ENCODE measurements around the gene COX4I1.
"Not testable (repeated sequence)": the region's sequence is repeated elsewhere in the genome, so short reads cannot be mapped to it uniquely, and the experiment has no call there.

The COX4I1 gene

DNA sequence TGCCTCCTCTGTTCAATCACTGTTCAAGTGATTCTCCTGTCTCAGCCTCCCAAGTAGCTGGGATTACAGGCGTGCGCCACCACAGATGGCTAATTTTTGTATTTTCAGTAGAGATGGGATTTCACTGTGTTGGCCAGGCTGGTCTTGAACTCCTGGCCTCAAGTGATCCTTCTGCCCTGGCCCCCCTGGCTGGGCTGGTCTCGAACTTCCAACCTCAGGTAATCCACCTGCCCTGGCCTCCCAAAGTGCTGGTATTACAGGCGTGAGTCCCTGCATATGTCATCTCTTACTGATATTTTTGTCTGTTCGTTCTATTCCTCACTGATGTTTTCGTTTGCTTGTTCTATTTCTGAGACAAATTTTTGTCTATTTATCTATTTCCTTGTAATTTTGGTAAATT, 17.7 kb downstream of the COX4I1 start:
- H3K36me3 ChIP-seq (ENCODE audit: insufficient read depth, low read length); H3K9me3 ChIP-seq (replicated peaks; ENCODE audit: low read length); H3K4me2 ChIP-seq (ENCODE audit: low read length); H3K9ac ChIP-seq (ENCODE audit: low read depth, low read length); H3K4me3 ChIP-seq (ENCODE audit: low read length); H3K4me1 ChIP-seq (ENCODE audit: control insufficient read depth, insufficient read depth, low read length): not testable (repeated sequence)
- peaks cover 48% of the 10 kb centered on the region for H3K27me3 ChIP-seq (ENCODE audit: control insufficient read depth, insufficient read depth, low read length)

DNA sequence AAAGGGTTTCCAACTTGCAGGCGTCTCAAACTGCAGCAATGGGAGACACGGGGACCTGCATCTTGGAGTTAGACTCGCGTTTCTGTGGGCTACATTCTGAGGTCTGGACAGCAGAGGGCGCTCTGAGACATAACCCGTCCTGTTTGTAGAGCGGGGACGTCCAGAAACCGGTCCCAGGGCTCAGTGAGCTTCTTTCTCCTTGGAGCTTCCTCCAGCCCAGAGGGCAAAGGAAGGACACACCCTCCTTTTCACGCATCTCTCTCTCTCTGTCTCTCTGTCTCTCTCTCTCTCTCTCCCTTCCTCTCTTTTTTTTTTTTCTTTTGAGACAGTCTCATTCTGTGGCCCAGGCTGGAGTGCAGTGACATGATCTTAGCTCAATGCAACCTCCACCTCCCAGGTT, 19.8 kb downstream of the COX4I1 start:
- H3K9me3 ChIP-seq (replicated peaks; ENCODE audit: low read length): no peaks in the 10 kb centered on the region
- H3K4me1 ChIP-seq (ENCODE audit: control insufficient read depth, insufficient read depth, low read length): no peaks in the 10 kb centered on the region
- no peaks in the 10 kb centered on the region for H3K36me3 ChIP-seq (ENCODE audit: insufficient read depth, low read length)
- H3K27me3 ChIP-seq (ENCODE audit: control insufficient read depth, insufficient read depth, low read length): peaks cover 27% of the 10 kb centered on the region
- no peak overlapping the region for H3K9ac ChIP-seq (ENCODE audit: low read depth, low read length)
- no peak overlapping the region for H3K4me3 ChIP-seq (ENCODE audit: low read length)
- H3K4me2 ChIP-seq (ENCODE audit: low read length): no peak overlapping the region

- Histone ChIP-seq H3K4me2 (ENCODE audit: low read length) (no peak overlapping the region), H3K27me3 (ENCODE audit: control insufficient read depth, insufficient read depth, low read length) (peaks cover 26% of the 10 kb centered on the region), H3K9ac (ENCODE audit: low read depth, low read length) (no peak overlapping the region), H3K9me3 (replicated peaks; ENCODE audit: low read length) (no peaks in the 10 kb centered on the region), H3K4me1 (ENCODE audit: control insufficient read depth, insufficient read depth, low read length) (no peaks in the 10 kb centered on the region), H3K36me3 (ENCODE audit: insufficient read depth, low read length) (no peaks in the 10 kb centered on the region), H3K4me3 (ENCODE audit: low read length) (no peak overlapping the region)
Observed at GRCh38 chr16:85819771-85820170, 20.3 kb downstream of the COX4I1 start.

GRCh38 chr16:85820604-85821372, 21.3 kb downstream of the COX4I1 start:
- Histone ChIP-seq H3K9me3 (replicated peaks; ENCODE audit: low read length) (no peaks in the 10 kb centered on the region), H3K4me1 (ENCODE audit: control insufficient read depth, insufficient read depth, low read length) (no peaks in the 10 kb centered on the region), H3K36me3 (ENCODE audit: insufficient read depth, low read length) (no peaks in the 10 kb centered on the region), H3K27me3 (ENCODE audit: control insufficient read depth, insufficient read depth, low read length) (peaks cover 21% of the 10 kb centered on the region), H3K9ac (ENCODE audit: low read depth, low read length) (no peak overlapping the region), H3K4me3 (ENCODE audit: low read length) (no peak overlapping the region), H3K4me2 (ENCODE audit: low read length) (no peak overlapping the region)

DNA sequence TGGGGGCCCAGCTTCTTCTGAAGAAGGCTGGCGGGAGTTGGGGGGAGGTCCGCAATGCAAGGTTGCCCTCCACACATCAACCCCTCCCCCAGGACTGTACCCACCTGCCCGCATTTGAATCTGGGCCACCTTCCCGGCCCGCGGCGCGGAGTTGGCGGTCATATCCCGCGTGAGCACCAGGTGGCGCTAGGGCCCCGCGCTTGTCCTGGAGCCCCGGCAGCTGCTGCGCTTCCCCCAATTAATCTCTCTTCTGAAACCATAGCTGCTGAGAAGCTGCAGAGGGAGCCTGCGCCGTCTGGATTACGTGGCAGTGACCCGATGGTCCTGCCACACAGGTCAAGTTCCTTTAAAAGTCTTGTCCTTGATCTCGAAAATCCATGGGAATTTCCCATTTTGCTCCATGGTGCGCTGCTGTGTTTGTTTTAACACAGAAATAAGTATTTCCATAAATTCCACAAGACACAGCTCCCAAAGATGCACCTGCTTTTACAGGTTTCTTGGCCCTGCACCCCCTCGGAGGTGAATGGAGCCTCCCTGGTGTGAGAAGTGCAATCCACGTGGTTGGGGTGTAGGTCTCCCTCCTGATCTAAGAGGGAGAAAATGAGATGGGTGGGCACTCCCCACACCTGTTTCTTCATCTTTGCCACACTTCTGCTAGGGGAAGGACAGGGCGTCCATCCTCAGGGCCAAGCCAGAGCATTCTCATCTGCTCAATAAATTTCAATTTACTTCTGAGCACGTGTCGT, 22.1 kb downstream of the COX4I1 start:
- Histone ChIP-seq H3K27me3 (ENCODE audit: control insufficient read depth, insufficient read depth, low read length) (peaks cover 24% of the 10 kb centered on the region), H3K9me3 (replicated peaks; ENCODE audit: low read length) (no peaks in the 10 kb centered on the region)

DNA sequence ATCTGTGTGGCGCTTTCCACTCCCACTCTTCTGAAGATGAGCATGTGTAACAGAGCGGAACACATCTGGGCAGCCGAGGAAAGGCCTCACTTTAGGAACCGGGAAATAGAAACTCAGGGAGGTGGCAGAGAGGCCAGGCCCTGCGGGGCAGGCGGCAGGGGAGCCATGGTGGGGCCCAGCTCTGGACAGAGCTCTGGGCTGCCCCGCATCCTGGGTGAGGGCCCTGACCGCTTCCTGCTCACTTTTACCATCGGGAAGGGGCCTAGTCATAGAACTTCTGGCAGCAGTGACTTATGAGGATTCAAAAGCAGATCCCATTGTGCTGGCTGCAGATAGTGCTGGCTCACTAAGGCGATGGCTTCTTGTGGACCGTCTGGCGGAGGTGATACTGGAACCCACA, 22.6 kb downstream of the COX4I1 start:
- H3K4me3 ChIP-seq (ENCODE audit: low read length): no peak overlapping the region

More for the DNA sequence above, 22.1 kb downstream of the COX4I1 start:
- no peak overlapping the region for H3K4me3 ChIP-seq (ENCODE audit: low read length)
- no peaks in the 10 kb centered on the region for H3K36me3 ChIP-seq (ENCODE audit: insufficient read depth, low read length)
- H3K4me1 ChIP-seq (ENCODE audit: control insufficient read depth, insufficient read depth, low read length): no peaks in the 10 kb centered on the region
- H3K4me2 ChIP-seq (ENCODE audit: low read length): no peak overlapping the region
- H3K9ac ChIP-seq (ENCODE audit: low read depth, low read length): no peak overlapping the region

DNA sequence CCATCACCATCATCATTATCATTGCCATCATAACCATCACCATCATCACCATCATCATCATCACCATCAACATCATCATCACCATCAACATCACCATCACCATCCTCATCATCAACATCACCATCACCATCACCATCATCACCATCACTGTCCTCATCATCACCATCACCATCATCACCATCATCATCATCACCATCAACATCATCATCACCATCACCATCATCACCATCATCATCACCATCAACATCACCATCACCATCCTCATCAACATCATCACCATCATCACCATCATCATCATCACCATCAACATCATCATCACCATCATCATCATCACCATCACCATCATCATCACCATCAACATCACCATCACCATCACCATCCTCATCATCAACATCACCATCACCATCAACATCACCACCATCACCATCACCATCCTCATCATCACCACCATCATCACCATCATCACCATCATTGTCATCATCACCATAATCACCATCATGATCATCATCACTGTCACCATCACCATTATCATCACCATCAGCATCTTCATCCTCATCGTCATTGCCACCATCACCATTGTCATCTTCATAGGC, 23.9 kb downstream of the COX4I1 start:
- Histone ChIP-seq H3K4me3 (ENCODE audit: low read length) (no peak overlapping the region), H3K27me3 (ENCODE audit: control insufficient read depth, insufficient read depth, low read length) (peaks cover 30% of the 10 kb centered on the region), H3K4me1 (ENCODE audit: control insufficient read depth, insufficient read depth, low read length) (no peaks in the 10 kb centered on the region)

More for the DNA sequence above, 22.6 kb downstream of the COX4I1 start:
- no peak overlapping the region for H3K9ac ChIP-seq (ENCODE audit: low read depth, low read length)
- no peak overlapping the region for H3K4me2 ChIP-seq (ENCODE audit: low read length)
- H3K4me1 ChIP-seq (ENCODE audit: control insufficient read depth, insufficient read depth, low read length): no peaks in the 10 kb centered on the region
- H3K27me3 ChIP-seq (ENCODE audit: control insufficient read depth, insufficient read depth, low read length): peaks cover 29% of the 10 kb centered on the region
- no peaks in the 10 kb centered on the region for H3K9me3 ChIP-seq (replicated peaks; ENCODE audit: low read length)
- H3K36me3 ChIP-seq (ENCODE audit: insufficient read depth, low read length): no peaks in the 10 kb centered on the region

DNA sequence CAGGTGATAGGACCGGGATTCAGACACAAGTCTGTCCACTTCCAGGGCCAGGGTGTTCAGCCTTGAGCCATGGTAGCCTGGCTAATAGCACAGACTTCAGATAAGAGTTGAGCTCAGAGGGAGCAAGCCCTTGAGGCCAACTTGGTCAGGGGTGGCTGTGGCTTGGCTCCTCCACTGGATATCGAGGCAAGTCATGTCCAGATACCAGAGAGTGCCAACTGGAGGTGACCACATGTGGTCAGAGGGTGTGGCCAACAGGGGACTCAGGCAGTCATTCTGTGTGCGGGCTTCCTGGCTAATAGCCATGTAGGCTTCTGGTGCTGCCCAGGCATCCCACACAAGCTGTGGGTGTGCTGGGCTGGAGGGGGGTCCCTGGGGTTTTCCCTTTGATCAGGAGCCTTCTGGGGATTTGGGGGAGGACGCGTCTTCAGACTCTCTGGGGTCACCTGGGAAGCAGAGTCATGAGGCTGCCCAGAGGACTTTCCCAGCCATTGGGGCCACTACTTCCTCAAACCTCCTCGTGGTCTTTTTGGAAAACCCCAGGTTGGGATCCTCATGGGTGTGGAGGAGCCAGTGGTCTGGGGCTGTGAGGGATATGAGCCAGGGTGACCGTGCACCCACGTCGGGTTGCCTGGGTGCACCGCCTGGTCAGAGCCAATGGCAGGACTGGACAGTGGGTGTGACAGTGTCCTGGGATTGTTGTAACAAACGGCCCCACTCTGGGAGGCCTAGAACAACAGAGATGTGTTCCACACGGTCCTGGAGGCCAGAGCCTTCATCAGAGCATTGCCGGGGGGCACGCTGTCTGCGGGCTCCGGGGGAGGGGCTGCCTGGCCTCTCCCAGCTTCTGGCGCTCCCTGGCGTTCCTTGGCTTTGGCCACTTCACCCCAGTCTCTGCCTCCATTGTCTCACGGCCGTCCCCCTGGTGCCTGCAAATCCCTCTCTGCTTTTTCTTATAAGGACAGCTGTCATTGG, 25.0 kb downstream of the COX4I1 start:
- Histone ChIP-seq H3K36me3 (ENCODE audit: insufficient read depth, low read length) (no peaks in the 10 kb centered on the region), H3K4me1 (ENCODE audit: control insufficient read depth, insufficient read depth, low read length) (no peaks in the 10 kb centered on the region), H3K4me2 (ENCODE audit: low read length) (no peak overlapping the region), H3K27me3 (ENCODE audit: control insufficient read depth, insufficient read depth, low read length) (peaks cover 27% of the 10 kb centered on the region), H3K9me3 (replicated peaks; ENCODE audit: low read length) (no peaks in the 10 kb centered on the region), H3K9ac (ENCODE audit: low read depth, low read length) (no peak overlapping the region), H3K4me3 (ENCODE audit: low read length) (no peak overlapping the region)

More for the DNA sequence above, 23.9 kb downstream of the COX4I1 start:
- Histone ChIP-seq H3K9me3 (replicated peaks; ENCODE audit: low read length) (no peaks in the 10 kb centered on the region), H3K36me3 (ENCODE audit: insufficient read depth, low read length) (no peaks in the 10 kb centered on the region), H3K9ac (ENCODE audit: low read depth, low read length) (no peak overlapping the region), H3K4me2 (ENCODE audit: low read length) (no peak overlapping the region)

DNA sequence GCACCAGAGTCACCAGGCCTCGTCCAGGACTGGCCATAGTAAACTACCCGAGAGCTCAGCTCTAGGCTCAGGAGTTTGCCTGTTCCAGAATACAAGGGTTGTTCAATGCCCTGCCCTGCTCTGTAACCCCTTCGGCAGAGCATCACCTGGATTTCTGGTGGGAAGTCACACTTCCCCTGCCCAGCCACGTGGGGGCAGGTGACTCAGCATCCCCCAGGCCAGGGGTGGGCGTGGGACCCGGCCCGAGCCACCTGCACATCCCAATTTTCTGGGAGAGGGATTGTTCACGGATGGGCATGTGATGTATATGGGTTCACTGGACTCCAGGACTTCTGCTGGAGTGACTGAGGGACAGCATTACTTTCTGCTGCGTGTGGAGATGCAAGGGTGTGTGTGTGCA, 25.8 kb downstream of the COX4I1 start:
- H3K4me3 ChIP-seq (ENCODE audit: low read length): no peak overlapping the region
- no peak overlapping the region for H3K4me2 ChIP-seq (ENCODE audit: low read length)
- H3K9me3 ChIP-seq (replicated peaks; ENCODE audit: low read length): no peaks in the 10 kb centered on the region
- peaks cover 18% of the 10 kb centered on the region for H3K27me3 ChIP-seq (ENCODE audit: control insufficient read depth, insufficient read depth, low read length)
- H3K4me1 ChIP-seq (ENCODE audit: control insufficient read depth, insufficient read depth, low read length): no peaks in the 10 kb centered on the region
- H3K36me3 ChIP-seq (ENCODE audit: insufficient read depth, low read length): no peaks in the 10 kb centered on the region
- no peak overlapping the region for H3K9ac ChIP-seq (ENCODE audit: low read depth, low read length)

- no peaks in the 10 kb centered on the region for H3K36me3 ChIP-seq (ENCODE audit: insufficient read depth, low read length)
- H3K9ac ChIP-seq (ENCODE audit: low read depth, low read length): no peak overlapping the region
- no peak overlapping the region for H3K4me2 ChIP-seq (ENCODE audit: low read length)
- H3K4me3 ChIP-seq (ENCODE audit: low read length): no peak overlapping the region
- peaks cover 15% of the 10 kb centered on the region for H3K27me3 ChIP-seq (ENCODE audit: control insufficient read depth, insufficient read depth, low read length)
- H3K4me1 ChIP-seq (ENCODE audit: control insufficient read depth, insufficient read depth, low read length): no peaks in the 10 kb centered on the region
- no peaks in the 10 kb centered on the region for H3K9me3 ChIP-seq (replicated peaks; ENCODE audit: low read length)
Observed at GRCh38 chr16:85826686-85827247, 27.3 kb downstream of the COX4I1 start.
